ENCODE results near the gene SKAP2.

DNA sequence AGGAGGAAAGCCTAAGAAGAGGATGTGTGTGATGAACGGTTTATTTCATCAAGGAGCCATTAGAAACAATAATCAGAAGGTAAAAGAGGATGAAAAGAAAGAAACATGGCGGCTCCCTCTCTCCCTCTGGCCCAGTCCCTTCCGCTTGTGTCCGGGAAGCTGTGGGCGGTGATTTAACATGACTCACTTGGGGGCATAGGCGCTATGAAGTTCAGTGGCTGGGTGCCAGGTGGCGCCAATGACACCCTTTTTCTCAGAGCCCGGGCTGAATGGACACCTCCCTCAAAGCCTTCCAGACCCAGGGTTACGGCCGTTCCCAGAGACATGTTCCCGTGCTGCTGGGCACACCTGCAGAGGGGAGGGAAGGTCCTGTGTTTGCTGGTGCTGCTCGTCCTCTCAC, 244.0 kb downstream of the SKAP2 start:
- TF ChIP-seq EP300 (IDR thresholded peaks at IDR 0.05) (no peak), POLR2AphosphoS5 (IDR thresholded peaks at IDR 0.05) (no peak)
- TF ChIP-seq, protein P1, sequence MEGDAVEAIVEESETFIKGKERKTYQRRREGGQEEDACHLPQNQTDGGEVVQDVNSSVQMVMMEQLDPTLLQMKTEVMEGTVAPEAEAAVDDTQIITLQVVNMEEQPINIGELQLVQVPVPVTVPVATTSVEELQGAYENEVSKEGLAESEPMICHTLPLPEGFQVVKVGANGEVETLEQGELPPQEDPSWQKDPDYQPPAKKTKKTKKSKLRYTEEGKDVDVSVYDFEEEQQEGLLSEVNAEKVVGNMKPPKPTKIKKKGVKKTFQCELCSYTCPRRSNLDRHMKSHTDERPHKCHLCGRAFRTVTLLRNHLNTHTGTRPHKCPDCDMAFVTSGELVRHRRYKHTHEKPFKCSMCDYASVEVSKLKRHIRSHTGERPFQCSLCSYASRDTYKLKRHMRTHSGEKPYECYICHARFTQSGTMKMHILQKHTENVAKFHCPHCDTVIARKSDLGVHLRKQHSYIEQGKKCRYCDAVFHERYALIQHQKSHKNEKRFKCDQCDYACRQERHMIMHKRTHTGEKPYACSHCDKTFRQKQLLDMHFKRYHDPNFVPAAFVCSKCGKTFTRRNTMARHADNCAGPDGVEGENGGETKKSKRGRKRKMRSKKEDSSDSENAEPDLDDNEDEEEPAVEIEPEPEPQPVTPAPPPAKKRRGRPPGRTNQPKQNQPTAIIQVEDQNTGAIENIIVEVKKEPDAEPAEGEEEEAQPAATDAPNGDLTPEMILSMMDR (IDR thresholded peaks at IDR 0.05) = no peak
